ENCODE measurements around the gene CMTM6.
"Not testable (repeated sequence)": the region's sequence is repeated elsewhere in the genome, so short reads cannot be mapped to it uniquely, and the experiment has no call there.

GRCh38 chr3:32439421-32439820, 63.2 kb downstream of the CMTM6 start:
- not testable (repeated sequence) for TF ChIP-seq POLR2A, CTCF (IDR thresholded peaks at IDR 0.05)
